Calu3 (cell line): ENCODE measurements around the gene CXCL12. TPM values are rescaled to one million over a fixed set of nuclear protein-coding genes. Genes with fewer than 3 reads are reported as not detected.

Source experiments
- BruUV-seq: library from RNA; stranded (reverse); fragments of 400-500 nt; replicated peaks from 2 replicates; lab custom pipeline; 2021; lab: Mats Ljungman, UMichigan
- CTCF ChIA-PET: fragments of 300-600 bp; sonication (Branson Sonifier 250); formaldehyde crosslinking; loops from one replicate; lab custom pipeline; 2022; ENCODE audit warnings: antibody characterized with exemption; lab: Charles Lee
- DNase-seq: peaks from one replicate; pipeline ENCODE4 v3.0.0; 2022
- H3K27ac Mint-ChIP-seq: one replicate; pipeline ENCODE4 v1.8.0; 2022; ENCODE audit warnings: mixed read lengths; ENCODE audit not compliant: unreplicated experiment
- H3K27me3 Mint-ChIP-seq: one replicate; pipeline ENCODE4 v1.8.0; 2022; ENCODE audit warnings: mixed read lengths; ENCODE audit not compliant: unreplicated experiment
- H3K36me3 Mint-ChIP-seq: one replicate; pipeline ENCODE4 v1.8.0; 2022; ENCODE audit warnings: mild to moderate bottlenecking, moderate library complexity, mixed read lengths; ENCODE audit not compliant: insufficient read depth, unreplicated experiment
- H3K4me1 Mint-ChIP-seq: one replicate; pipeline ENCODE4 v1.8.0; 2022; ENCODE audit warnings: mild to moderate bottlenecking, low read depth, mixed read lengths; ENCODE audit not compliant: unreplicated experiment
- H3K4me3 Mint-ChIP-seq: one replicate; pipeline ENCODE4 v1.8.0; 2022; ENCODE audit warnings: mild to moderate bottlenecking, low read depth, moderate library complexity, mixed read lengths; ENCODE audit not compliant: unreplicated experiment
- H3K9me3 Mint-ChIP-seq: one replicate; pipeline ENCODE4 v1.8.0; 2022; ENCODE audit warnings: low read depth, mixed read lengths; ENCODE audit not compliant: unreplicated experiment
- CTCF ChIP-seq: fragments of 200-600 bp; IDR thresholded peaks from one replicate; pipeline ENCODE4 v1.8.0; 2022; ENCODE audit warnings: antibody characterized with exemption; ENCODE audit not compliant: unreplicated experiment
- intact Hi-C: fragments of 100-400 bp; cut with micrococcal nuclease; formaldehyde crosslinking; loops from one replicate; pipeline ENCODE4 v1.10.0; 2022; ENCODE audit not compliant: unreplicated experiment
- total RNA-seq: library from RNA; stranded (reverse); gene quantifications from 2 replicates; pipeline ENCODE4 v1.2.3, GENCODE V29; 2022

CXCL12 gene
- total RNA-seq, 1 experiment from 2014 or later: not detected

- Mint-ChIP-seq H3K27ac (no peak overlapping the region), H3K36me3 (no peaks in the 10 kb centered on the region), H3K4me3 (no peak overlapping the region), H3K9me3 (peaks cover 6% of the 10 kb centered on the region), H3K27me3 (peaks cover 30% of the 10 kb centered on the region), H3K4me1 (no peaks in the 10 kb centered on the region)
- intact Hi-C loops: no loop called here
- TF ChIP-seq CTCF: no peak
- BruUV-seq: no TSS peak
- CTCF ChIA-PET: no interaction called here
- DNase-seq: no peak
Observed at GRCh38 chr10:44416936-44417335, 32.0 kb upstream of the CXCL12 start.

GRCh38 chr10:44416021-44416771 is 31.3 kb upstream of the CXCL12 start:
- no peak for DNase-seq
- peaks cover 27% of the 10 kb centered on the region for H3K27me3 Mint-ChIP-seq
- H3K4me3 Mint-ChIP-seq: no peak overlapping the region
- CTCF ChIA-PET: no interaction called here
- H3K36me3 Mint-ChIP-seq: no peaks in the 10 kb centered on the region
- TF ChIP-seq CTCF: no peak
- intact Hi-C loops: no loop called here
- no peaks in the 10 kb centered on the region for H3K4me1 Mint-ChIP-seq
- peaks cover 6% of the 10 kb centered on the region for H3K9me3 Mint-ChIP-seq
- no peak overlapping the region for H3K27ac Mint-ChIP-seq
- no TSS peak for BruUV-seq

GRCh38 chr10:44415121-44415520 is 30.2 kb upstream of the CXCL12 start:
- intact Hi-C loops: no loop called here
- CTCF ChIA-PET: no interaction called here
- BruUV-seq: no TSS peak
- Mint-ChIP-seq H3K36me3 (no peaks in the 10 kb centered on the region), H3K27me3 (peaks cover 27% of the 10 kb centered on the region), H3K4me3 (no peak overlapping the region), H3K27ac (no peak overlapping the region), H3K9me3 (peaks cover 6% of the 10 kb centered on the region), H3K4me1 (no peaks in the 10 kb centered on the region)
- TF ChIP-seq CTCF: no peak
- DNase-seq: no peak

GRCh38 chr10:44413416-44413815 is 28.5 kb upstream of the CXCL12 start:
- peaks cover 27% of the 10 kb centered on the region for H3K27me3 Mint-ChIP-seq
- CTCF ChIA-PET: interaction anchor here (0.5 kb wide), 1 partner anchor 816 kb away, joined by 3 read pairs; no protein-coding TSS in a partner anchor
- no peaks in the 10 kb centered on the region for H3K4me1 Mint-ChIP-seq
- H3K9me3 Mint-ChIP-seq: peaks cover 8% of the 10 kb centered on the region
- H3K36me3 Mint-ChIP-seq: no peaks in the 10 kb centered on the region
- no peak for TF ChIP-seq CTCF
- no peak for DNase-seq
- H3K27ac Mint-ChIP-seq: no peak overlapping the region
- intact Hi-C loops: no loop called here
- H3K4me3 Mint-ChIP-seq: no peak overlapping the region
- BruUV-seq: no TSS peak
